GM21737 (cell line): ENCODE data around the gene MFSD6.
"Not testable (repeated sequence)": the region's sequence is repeated elsewhere in the genome, so short reads cannot be mapped to it uniquely, and the experiment has no call there.

ENCODE experiments used
- ATAC-seq: cut with Tn5 transposase; IDR thresholded peaks from one replicate; pipeline ENCODE4 v1.9.1; 2021; ENCODE audit warnings: mild to moderate bottlenecking, moderate library complexity; ENCODE audit not compliant: unreplicated experiment

MFSD6 gene

GRCh38 chr2:190460487-190460886 lies 52.3 kb downstream of the MFSD6 start:
- ATAC-seq = no peak

DNA sequence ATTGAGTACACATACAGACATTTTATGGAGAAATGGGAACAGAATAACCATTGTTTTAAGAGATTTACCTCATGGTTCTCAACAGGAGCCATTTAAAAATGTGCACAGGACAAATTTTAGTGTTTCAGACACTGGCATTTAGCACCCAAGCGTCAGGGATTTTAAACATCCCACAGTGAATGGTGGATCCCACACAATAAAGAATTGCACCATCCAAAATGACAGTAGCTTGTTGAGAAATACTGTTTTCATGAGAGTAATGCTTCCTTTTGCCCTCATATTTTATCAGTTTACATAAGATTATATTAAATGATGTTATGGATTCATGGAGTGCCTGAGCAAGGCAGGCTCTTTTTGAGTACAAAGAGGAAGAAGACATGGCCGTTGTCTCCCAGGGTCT lies 54.0 kb downstream of the MFSD6 start:
- no peak for ATAC-seq

- ATAC-seq = no peak
These were observed 54.5 kb downstream of the MFSD6 start for GRCh38 chr2:190462611-190463010.

- no peak for ATAC-seq
These were observed 56.9 kb downstream of the MFSD6 start for GRCh38 chr2:190465060-190465459.

GRCh38 chr2:190466819-190467446 lies 58.8 kb downstream of the MFSD6 start:
- ATAC-seq = no peak

- ATAC-seq = no peak
These were observed 59.5 kb downstream of the MFSD6 start for GRCh38 chr2:190467575-190468083.

DNA sequence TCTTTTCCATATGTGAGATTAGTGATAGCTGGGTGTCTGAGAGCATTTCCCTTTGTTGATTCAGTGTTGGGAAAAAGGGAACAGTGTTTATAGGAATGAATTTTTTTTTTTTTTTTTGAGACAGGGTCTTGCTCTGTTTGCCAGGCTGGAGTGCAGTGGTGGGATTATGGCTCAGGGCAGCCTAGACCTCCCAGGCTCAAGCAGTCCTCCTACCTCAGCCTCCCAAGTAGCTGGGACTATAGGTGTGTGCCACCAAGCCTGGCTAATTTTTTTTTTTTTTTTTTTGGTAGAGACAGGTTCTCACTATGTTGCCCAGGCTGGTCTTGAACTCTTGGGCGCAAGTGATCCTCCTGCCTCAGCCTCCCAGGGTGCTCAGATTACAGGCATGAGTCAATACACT lies 60.2 kb downstream of the MFSD6 start:
- ATAC-seq = not testable (repeated sequence)

GRCh38 chr2:190468814-190469569 lies 60.8 kb downstream of the MFSD6 start:
- no peak for ATAC-seq

GRCh38 chr2:190469771-190470170 lies 61.6 kb downstream of the MFSD6 start:
- ATAC-seq = no peak

GRCh38 chr2:190470256-190470826 lies 62.2 kb downstream of the MFSD6 start:
- ATAC-seq = no peak

GRCh38 chr2:190477661-190478454 lies 69.7 kb downstream of the MFSD6 start:
- no peak for ATAC-seq

DNA sequence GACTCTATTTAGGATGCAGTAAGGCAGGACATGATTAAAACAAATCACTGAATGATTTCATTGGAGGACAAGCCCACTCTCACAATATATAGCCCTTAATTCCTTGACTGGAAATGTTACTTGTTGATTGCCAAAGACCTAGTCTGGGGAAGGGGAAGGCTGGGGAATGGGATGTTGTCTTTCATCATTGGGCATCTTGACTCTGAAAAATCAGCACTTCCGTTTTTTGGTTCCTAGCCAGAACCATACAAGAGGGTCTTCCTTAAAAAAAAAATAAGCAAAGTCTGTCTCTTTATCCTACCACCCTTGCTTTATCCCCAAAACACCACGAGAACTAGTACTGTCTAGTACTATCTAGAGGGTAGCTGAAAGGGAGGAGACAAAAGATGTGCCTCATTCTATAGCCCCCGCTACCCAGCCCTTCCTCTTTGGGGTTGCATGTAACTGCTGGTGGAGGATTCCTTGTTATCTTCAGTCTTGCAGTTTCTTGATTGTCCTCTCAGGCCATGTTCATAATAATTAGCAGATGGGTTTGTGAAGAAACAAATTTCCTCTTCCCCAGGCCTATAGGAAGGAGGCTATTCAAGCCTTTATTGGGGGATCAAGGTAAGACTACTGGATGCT lies 70.5 kb downstream of the MFSD6 start:
- ATAC-seq = no peak

DNA sequence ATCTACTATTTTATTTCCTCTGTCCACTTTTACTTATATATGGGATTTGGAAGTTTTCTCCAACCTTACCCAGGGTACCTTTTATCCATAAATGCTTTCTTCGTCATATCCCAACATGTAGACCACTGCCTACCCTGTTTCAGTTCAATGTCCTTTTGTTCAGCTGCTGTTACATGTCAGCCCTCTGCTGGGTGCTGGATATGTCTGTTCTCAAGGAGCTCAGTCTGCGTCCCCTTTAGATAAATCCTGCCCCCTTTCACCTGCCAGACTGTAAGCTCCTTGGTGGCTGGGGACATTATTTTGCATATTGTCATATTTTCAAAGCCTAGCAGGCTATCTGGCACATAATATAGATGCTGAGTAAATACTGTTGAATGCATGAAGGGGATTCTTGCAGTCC lies 73.2 kb downstream of the MFSD6 start:
- ATAC-seq = no peak

- ATAC-seq = no peak
These were observed 74.3 kb downstream of the MFSD6 start for GRCh38 chr2:190482451-190482850.

DNA sequence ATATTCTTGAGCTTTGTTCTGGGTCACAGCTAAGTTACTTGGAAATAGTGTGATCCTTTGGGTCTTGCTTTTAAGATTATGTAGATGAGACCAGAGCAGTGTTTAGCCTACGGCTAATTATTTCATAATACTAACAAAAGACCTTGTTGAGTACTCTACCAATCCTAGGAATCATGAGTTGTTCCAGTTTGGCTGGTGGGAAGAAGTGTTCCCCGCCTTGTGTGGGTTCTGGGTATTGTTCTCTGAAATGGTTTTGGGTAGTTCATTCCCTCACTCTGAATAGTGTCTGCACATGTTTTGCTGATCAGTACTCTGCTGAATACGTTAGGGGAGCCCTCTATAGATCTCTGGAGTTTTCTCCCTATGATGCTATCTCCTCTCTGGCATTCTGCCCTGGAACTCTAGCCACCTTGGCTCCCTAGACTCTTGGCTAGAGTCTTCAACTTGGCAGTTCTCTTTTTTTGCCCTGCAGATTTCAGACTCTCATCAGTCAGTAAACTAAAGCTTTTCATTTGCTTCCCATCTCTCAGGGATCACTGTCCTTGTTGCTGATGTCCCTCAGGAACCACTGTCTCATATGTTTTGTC lies 78.0 kb downstream of the MFSD6 start:
- no peak for ATAC-seq

DNA sequence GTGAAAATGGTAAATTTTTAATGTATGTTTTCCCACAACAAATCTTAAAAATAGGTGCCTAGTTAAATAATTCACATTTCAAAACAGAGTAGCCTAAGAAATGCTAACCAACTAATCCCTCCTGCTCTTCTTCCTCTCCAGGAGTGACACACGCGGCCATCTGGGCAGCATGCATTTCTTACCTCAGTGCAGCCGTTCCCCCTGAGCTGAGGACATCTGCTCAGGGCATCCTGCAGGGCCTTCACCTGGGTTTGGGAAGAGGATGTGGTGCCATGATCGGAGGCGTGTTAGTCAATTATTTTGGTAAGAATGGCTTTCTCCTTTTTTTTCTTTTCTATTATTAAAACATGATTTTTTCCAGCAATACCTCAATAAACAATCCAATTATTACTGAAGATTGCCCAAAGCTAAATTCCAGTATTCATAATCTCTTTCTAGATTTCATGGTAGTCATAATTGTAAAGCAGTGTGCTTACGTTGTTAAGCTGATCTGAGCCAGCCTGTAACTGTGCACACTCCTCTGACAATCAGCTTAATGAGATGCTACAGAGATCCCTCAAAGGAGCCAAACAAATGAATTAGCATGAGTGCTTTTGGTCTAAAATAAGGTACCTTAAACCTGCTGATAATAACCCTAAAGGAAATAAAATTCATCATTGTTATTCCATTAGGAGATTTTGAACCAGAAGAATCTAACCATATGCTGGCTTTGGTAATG lies 80.5 kb downstream of the MFSD6 start:
- no peak for ATAC-seq

GRCh38 chr2:190489475-190489874 lies 81.3 kb downstream of the MFSD6 start:
- no peak for ATAC-seq

DNA sequence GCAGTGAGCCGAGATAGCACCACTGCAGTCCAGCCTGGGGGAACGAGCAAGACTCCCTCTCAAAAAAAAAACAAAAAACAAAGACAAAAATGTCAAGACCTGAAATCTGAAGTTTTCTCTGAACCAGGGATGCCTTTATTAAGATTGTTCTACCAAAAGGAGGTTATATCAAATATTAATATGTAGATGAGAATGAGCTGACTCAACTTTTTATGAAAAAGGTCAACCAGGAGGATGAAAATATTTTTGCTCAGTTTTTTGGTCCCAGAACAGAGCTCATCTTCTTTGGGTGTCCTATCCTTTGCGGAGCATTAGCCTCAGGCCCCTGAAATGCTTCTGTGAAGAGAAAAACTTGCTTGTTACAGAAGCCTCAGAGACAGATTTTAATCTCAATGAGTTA lies 82.3 kb downstream of the MFSD6 start:
- ATAC-seq = no peak

DNA sequence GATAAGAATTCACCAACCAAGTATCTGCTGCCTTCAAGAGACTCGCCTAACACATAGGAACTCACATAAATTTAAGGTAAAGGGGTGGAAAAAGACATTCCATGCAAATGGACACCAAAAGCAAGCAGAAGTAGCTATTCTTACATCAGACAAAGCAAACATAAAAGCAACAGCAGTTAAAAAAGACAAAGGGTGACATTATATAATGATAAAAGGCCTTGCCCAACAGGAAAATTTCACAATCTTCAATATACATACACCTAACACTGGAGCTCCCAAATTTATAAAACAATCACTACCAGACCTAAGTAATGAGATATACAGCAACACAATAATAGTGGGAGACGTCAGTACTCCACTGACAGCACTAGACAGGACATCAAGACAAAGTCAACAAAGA lies 84.9 kb downstream of the MFSD6 start:
- no peak for ATAC-seq
